Activated CD4-positive, alpha-beta memory T cell treated with anti-CD3 and anti-CD28 coated beads for 36 hours (primary cell): ENCODE measurements around the gene WIPF3. TPM values are rescaled to one million over a fixed set of nuclear protein-coding genes. Genes with fewer than 3 reads are reported as not detected.
"Not testable (repeated sequence)": the region's sequence is repeated elsewhere in the genome, so short reads cannot be mapped to it uniquely, and the experiment has no call there.

ENCODE experiments used
- CTCF ChIA-PET: fragments of 350-600 bp; sonication (Branson Sonifier 250); formaldehyde crosslinking; loops from one replicate; lab custom pipeline; 2021; ENCODE audit warnings: antibody characterized with exemption, inconsistent platforms; lab: Charles Lee
- POLR2A ChIA-PET: fragments of 350-600 bp; sonication (Branson Sonifier 250); formaldehyde crosslinking; loops from one replicate; lab custom pipeline; 2021; ENCODE audit warnings: antibody characterized with exemption; lab: Charles Lee
- DNase-seq: peaks from one replicate; pipeline ENCODE4 v3.0.0-alpha.2; 2020
- H3K27ac Mint-ChIP-seq: one replicate; pipeline ENCODE4 v1.8.0; 2021; ENCODE audit warnings: mixed read lengths
- H3K27me3 Mint-ChIP-seq: one replicate; pipeline ENCODE4 v1.8.0; 2021; ENCODE audit warnings: mixed read lengths
- H3K36me3 Mint-ChIP-seq: one replicate; pipeline ENCODE4 v1.8.0; 2021; ENCODE audit warnings: mixed read lengths
- H3K4me1 Mint-ChIP-seq: one replicate; pipeline ENCODE4 v1.8.0; 2021; ENCODE audit warnings: low read depth, mixed read lengths
- H3K4me3 Mint-ChIP-seq: one replicate; pipeline ENCODE4 v1.8.0; 2021; ENCODE audit warnings: mild to moderate bottlenecking, mixed read lengths
- H3K9me3 Mint-ChIP-seq: one replicate; pipeline ENCODE4 v1.8.0; 2021; ENCODE audit warnings: mixed read lengths
- intact Hi-C: fragments of 100-400 bp; cut with micrococcal nuclease; formaldehyde crosslinking; loops from one replicate; pipeline ENCODE4 v1.15.1; 2023
- total RNA-seq, 2 experiments: library from RNA; stranded (reverse); gene quantifications; one replicate each; pipeline ENCODE4 v1.2.3, GENCODE V29; 2021

The WIPF3 gene
- total RNA-seq, 2 experiments from 2014 or later: not detected

GRCh38 chr7:29890786-29891185, 84.5 kb downstream of the WIPF3 start:
- POLR2A ChIA-PET: not testable (repeated sequence)

GRCh38 chr7:29891766-29892165, 85.5 kb downstream of the WIPF3 start:
- no peak overlapping the region for H3K27ac Mint-ChIP-seq
- no peak for DNase-seq
- intact Hi-C loops: no loop called here
- ChIA-PET CTCF (interaction anchor here (1.0 kb wide), 1 partner anchor 673 kb away, joined by 3 read pairs; no protein-coding TSS in a partner anchor), POLR2A (no interaction called here)
- H3K36me3 Mint-ChIP-seq: no peaks in the 10 kb centered on the region
- no peaks in the 10 kb centered on the region for H3K9me3 Mint-ChIP-seq
- H3K4me3 Mint-ChIP-seq: no peak overlapping the region
- H3K4me1 Mint-ChIP-seq: no peaks in the 10 kb centered on the region
- peaks cover 5% of the 10 kb centered on the region for H3K27me3 Mint-ChIP-seq

More at GRCh38 chr7:29890786-29891185, 84.5 kb downstream of the WIPF3 start:
- H3K9me3 Mint-ChIP-seq, H3K4me1 Mint-ChIP-seq, DNase-seq, intact Hi-C loops, H3K36me3 Mint-ChIP-seq, H3K27me3 Mint-ChIP-seq, H3K27ac Mint-ChIP-seq, CTCF ChIA-PET, H3K4me3 Mint-ChIP-seq: not testable (repeated sequence)

GRCh38 chr7:29892231-29892630, 85.9 kb downstream of the WIPF3 start:
- H3K36me3 Mint-ChIP-seq: no peaks in the 10 kb centered on the region
- ChIA-PET POLR2A (no interaction called here), CTCF (interaction anchor here (1.0 kb wide), 1 partner anchor 672 kb away, joined by 3 read pairs; no protein-coding TSS in a partner anchor)
- H3K27me3 Mint-ChIP-seq: peaks cover 8% of the 10 kb centered on the region
- H3K9me3 Mint-ChIP-seq: no peaks in the 10 kb centered on the region
- no peak for DNase-seq
- H3K27ac Mint-ChIP-seq: no peak overlapping the region
- H3K4me3 Mint-ChIP-seq: no peak overlapping the region
- no peaks in the 10 kb centered on the region for H3K4me1 Mint-ChIP-seq
- intact Hi-C loops: no loop called here

- intact Hi-C loops: no loop called here
- H3K4me3 Mint-ChIP-seq: no peak overlapping the region
- POLR2A ChIA-PET: no interaction called here
These were observed 87.2 kb downstream of the WIPF3 start for GRCh38 chr7:29893351-29893965.

GRCh38 chr7:29894256-29894655, 87.9 kb downstream of the WIPF3 start:
- Mint-ChIP-seq H3K9me3 (no peaks in the 10 kb centered on the region), H3K4me3 (no peak overlapping the region), H3K27ac (no peak overlapping the region), H3K27me3 (peaks cover 14% of the 10 kb centered on the region), H3K4me1 (no peaks in the 10 kb centered on the region), H3K36me3 (no peaks in the 10 kb centered on the region)
- ChIA-PET POLR2A (no interaction called here), CTCF (interaction anchor here (1.0 kb wide), 1 partner anchor 27 kb away, joined by 3 read pairs; no protein-coding TSS in a partner anchor)
- intact Hi-C loops: no loop called here
- DNase-seq: no peak

More at GRCh38 chr7:29893351-29893965, 87.2 kb downstream of the WIPF3 start:
- CTCF ChIA-PET: interaction anchor here (1.0 kb wide), 1 partner anchor 28 kb away, joined by 3 read pairs; no protein-coding TSS in a partner anchor
- Mint-ChIP-seq H3K27me3 (peaks cover 13% of the 10 kb centered on the region), H3K9me3 (no peaks in the 10 kb centered on the region), H3K36me3 (no peaks in the 10 kb centered on the region), H3K27ac (no peak overlapping the region), H3K4me1 (no peaks in the 10 kb centered on the region)
- DNase-seq: no peak

GRCh38 chr7:29895559-29895958, 89.3 kb downstream of the WIPF3 start:
- CTCF ChIA-PET: no interaction called here
- Mint-ChIP-seq H3K27ac (no peak overlapping the region), H3K36me3 (no peaks in the 10 kb centered on the region), H3K9me3 (no peaks in the 10 kb centered on the region), H3K4me1 (no peaks in the 10 kb centered on the region), H3K27me3 (peaks cover 14% of the 10 kb centered on the region), H3K4me3 (no peak overlapping the region)
- intact Hi-C loops: no loop called here
- DNase-seq: no peak
- POLR2A ChIA-PET: no interaction called here

- H3K4me3 Mint-ChIP-seq: no peak overlapping the region
- H3K4me1 Mint-ChIP-seq: no peaks in the 10 kb centered on the region
- H3K27ac Mint-ChIP-seq: no peak overlapping the region
- CTCF ChIA-PET: no interaction called here
- intact Hi-C loops: no loop called here
- peaks cover 19% of the 10 kb centered on the region for H3K27me3 Mint-ChIP-seq
- no peaks in the 10 kb centered on the region for H3K36me3 Mint-ChIP-seq
- H3K9me3 Mint-ChIP-seq: no peaks in the 10 kb centered on the region
- POLR2A ChIA-PET: no interaction called here
- no peak for DNase-seq
These were observed 90.5 kb downstream of the WIPF3 start for GRCh38 chr7:29896685-29897411.

GRCh38 chr7:29898301-29898700, 92.0 kb downstream of the WIPF3 start:
- Mint-ChIP-seq H3K36me3 (no peaks in the 10 kb centered on the region), H3K27me3 (peaks cover 19% of the 10 kb centered on the region), H3K27ac (no peak overlapping the region), H3K9me3 (no peaks in the 10 kb centered on the region), H3K4me3 (no peak overlapping the region), H3K4me1 (no peaks in the 10 kb centered on the region)
- CTCF ChIA-PET: no interaction called here
- intact Hi-C loops: no loop called here
- no peak for DNase-seq
- POLR2A ChIA-PET: no interaction called here

GRCh38 chr7:29900745-29901144, 94.4 kb downstream of the WIPF3 start:
- ChIA-PET CTCF (no interaction called here), POLR2A (no interaction called here)
- H3K4me1 Mint-ChIP-seq: no peaks in the 10 kb centered on the region
- H3K9me3 Mint-ChIP-seq: peaks cover 7% of the 10 kb centered on the region
- H3K36me3 Mint-ChIP-seq: peaks cover 3% of the 10 kb centered on the region
- H3K27ac Mint-ChIP-seq: no peak overlapping the region
- intact Hi-C loops: no loop called here
- H3K27me3 Mint-ChIP-seq: peaks cover 18% of the 10 kb centered on the region
- no peak for DNase-seq
- H3K4me3 Mint-ChIP-seq: no peak overlapping the region

- POLR2A ChIA-PET: no interaction called here
- intact Hi-C loops: no loop called here
- Mint-ChIP-seq H3K9me3 (peaks cover 26% of the 10 kb centered on the region), H3K27me3 (peaks cover 11% of the 10 kb centered on the region), H3K36me3 (peaks cover 16% of the 10 kb centered on the region), H3K27ac (no peak overlapping the region), H3K4me1 (no peaks in the 10 kb centered on the region), H3K4me3 (no peak overlapping the region)
- CTCF ChIA-PET: interaction anchor here (1.5 to 2.0 kb wide), 2 partner anchors 12 to 15 kb away, joined by 5 to 11 read pairs; no protein-coding TSS in a partner anchor
- no peak for DNase-seq
These were observed 100.1 kb downstream of the WIPF3 start for GRCh38 chr7:29906200-29907022.

GRCh38 chr7:29914180-29914579, 107.9 kb downstream of the WIPF3 start:
- H3K27me3 Mint-ChIP-seq: peaks cover 23% of the 10 kb centered on the region
- ChIA-PET POLR2A (no interaction called here), CTCF (no interaction called here)
- intact Hi-C loops: no loop called here
- no peaks in the 10 kb centered on the region for H3K4me1 Mint-ChIP-seq
- H3K36me3 Mint-ChIP-seq: no peaks in the 10 kb centered on the region
- H3K27ac Mint-ChIP-seq: no peak overlapping the region
- H3K9me3 Mint-ChIP-seq: no peaks in the 10 kb centered on the region
- no peak overlapping the region for H3K4me3 Mint-ChIP-seq
- no peak for DNase-seq
